HG03432 (cell line): ENCODE measurements around the gene FXYD6.
"Not testable (repeated sequence)": the region's sequence is repeated elsewhere in the genome, so short reads cannot be mapped to it uniquely, and the experiment has no call there.

Experiments used
- ATAC-seq: cut with Tn5 transposase; IDR thresholded peaks from one replicate; pipeline ENCODE4 v1.9.1; 2021; ENCODE audit warnings: mild to moderate bottlenecking, moderate library complexity; ENCODE audit not compliant: unreplicated experiment

Gene FXYD6

GRCh38 chr11:117871784-117872183 is 4.7 kb downstream of the FXYD6 start:
- ATAC-seq = no peak

DNA sequence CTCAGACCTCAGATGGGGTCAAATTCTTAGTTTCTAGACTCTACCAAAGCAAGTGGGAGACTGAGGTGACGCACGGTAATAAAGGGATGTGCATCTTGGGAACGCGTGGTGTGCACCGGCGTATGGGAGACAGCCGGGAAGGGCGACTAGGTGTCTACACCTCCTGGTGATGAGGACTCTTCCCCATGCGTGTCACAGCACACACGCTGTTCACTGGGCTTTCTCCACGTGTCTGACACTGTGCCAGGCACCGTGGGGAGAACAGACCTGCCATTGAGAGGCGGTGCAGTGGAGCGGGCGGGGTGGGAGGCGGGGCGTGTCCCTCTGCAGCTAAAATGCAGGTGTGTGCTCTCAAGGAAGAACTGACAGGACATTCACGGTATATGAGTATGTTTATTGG is 5.3 kb downstream of the FXYD6 start:
- ATAC-seq = no peak

DNA sequence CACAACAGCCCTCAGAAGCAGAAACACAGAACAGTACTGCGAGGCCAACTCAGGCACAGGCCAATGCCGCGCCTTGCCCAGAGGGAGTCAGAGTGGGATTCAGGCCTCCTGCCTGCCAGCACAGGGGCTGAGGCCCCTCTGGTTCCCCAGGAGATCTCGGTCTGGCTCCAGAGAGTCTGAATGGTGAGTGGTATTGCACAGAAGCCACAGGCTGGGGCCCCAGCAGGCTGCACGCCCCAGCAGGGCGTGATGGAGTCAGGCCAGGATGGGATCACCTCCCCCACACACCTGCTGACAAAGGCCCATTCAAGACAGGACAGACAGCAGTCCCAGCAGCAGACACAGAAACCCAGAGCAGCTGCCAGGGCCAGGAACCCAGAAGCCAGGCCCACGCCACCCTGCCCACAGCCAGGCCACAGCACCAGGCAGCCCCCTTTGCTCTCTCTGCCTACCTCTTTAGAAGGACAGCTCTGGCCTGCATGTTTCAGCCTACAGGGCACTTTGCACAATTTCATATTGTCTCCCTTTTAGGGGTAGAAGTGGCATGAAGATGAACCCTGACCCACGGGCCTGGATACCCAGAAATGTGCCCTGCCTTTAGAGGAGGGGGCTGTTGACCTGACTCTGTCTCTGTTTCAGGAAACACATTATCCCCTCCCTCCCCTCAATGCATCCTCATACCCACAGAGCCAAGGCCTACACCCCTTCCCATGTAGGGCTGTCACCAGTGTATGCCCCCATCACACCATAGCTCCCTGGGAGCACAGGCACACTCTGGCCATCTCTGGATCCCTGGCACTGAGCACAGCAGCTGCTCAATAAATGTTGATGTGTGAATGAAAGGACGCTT is 6.1 kb downstream of the FXYD6 start:
- ATAC-seq = no peak

DNA sequence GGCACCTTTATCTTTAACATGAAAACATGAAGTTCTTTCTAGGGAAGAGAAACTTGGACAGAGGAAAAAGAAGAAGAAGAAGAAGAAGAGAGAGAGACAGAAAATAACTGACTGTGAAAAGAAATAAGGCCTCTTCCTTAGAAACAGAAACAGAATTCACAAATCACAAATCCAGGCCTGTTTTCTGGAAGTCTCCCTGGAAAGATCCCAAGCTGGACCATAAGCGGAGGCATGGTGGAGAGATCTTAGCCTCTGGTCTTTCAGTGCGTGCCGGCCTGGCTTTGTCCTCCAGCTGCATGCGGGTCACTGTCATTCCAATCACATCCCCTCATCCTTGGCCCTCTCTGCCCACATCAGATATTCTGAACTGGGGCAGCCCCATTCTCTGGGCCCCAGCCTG is 6.9 kb downstream of the FXYD6 start:
- no peak for ATAC-seq

- ATAC-seq = no peak
These were observed 7.5 kb downstream of the FXYD6 start for GRCh38 chr11:117868815-117869561.

DNA sequence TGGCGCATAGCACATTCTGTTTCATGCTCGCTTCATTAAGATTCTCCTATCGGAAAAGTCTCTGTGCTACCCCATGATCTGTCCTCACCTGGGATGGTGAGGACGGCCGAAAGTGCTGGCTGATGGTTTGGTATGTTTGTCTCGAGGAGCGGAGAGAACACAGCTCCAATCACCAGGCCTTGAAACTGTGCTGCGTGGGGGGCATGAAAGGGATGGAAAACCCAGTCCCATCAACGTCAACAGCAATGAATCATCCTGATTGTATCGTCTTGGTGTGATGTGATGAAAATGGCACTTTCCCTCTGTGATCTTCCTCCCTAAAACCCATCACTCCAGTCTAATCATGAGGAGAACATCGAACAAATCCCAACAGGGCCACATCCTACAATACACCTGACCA is 8.4 kb downstream of the FXYD6 start:
- ATAC-seq = no peak

DNA sequence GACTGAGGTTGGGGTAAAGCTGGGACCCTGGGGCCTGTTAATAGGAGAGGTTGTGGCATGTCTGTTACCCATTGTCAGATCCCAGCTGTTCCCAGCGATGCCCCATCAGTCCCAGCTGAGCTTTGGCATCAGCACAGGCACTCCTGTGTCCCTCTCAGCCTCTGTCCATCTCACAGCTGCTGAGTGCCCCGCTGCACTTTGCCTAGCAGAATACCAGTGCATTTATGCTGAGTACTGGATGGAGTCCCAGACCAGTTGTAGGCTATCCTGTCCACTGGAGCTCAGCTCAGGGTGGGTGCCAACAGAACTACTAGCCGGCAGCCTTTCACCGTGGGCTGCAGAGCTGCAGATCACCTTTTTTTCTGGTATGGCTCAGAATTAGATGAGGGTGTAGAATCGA is 9.9 kb downstream of the FXYD6 start:
- ATAC-seq = no peak

GRCh38 chr11:117865546-117865945 is 10.9 kb downstream of the FXYD6 start:
- ATAC-seq = not testable (repeated sequence)

- ATAC-seq = no peak
These were observed 13.1 kb downstream of the FXYD6 start for GRCh38 chr11:117863383-117863782.

GRCh38 chr11:117862753-117863152 is 13.7 kb downstream of the FXYD6 start:
- ATAC-seq = no peak

- no peak for ATAC-seq
These were observed 14.3 kb downstream of the FXYD6 start for GRCh38 chr11:117862019-117862725.

DNA sequence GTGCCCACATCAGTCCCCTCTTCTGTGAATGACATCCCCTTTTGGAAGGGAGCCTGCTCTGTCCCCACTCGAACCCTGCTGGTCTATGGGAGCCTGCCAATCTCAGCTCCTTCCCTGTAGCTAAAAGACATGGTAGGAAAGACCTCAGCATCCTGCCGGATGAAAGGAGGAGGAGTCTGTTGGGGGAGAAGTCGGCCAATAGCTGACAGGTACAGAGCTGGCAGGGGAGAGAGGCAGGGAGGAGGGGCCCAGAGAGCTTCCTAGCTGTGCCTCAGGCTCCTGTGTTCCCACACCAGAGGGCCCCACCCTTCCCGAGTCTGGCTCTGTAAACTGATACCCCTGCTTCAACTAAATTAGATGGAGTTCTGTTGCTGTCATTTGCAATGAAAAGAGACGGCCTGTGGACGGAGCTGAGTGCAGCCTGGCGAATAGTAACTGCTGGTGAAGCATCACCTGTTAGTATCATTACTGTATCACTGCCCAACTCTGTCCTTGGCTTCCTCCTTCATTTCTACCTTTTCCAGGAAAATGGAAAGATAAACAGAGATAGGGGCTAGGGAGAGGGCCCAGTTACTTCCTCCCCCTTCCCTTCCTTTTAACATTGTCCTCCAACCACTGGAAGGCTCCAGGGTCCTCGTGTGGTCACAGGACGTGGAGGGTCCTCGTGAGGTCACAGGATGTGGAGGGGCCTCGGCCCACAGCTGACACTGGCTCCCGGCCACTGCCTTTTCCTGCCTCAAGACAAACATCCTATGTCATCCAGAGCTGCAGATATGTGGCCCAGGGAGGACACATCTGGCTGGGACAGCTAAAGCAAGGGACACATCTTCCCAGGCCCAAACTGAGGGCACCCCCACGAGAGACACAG is 15.1 kb downstream of the FXYD6 start:
- no peak for ATAC-seq

- no peak for ATAC-seq
These were observed 16.3 kb downstream of the FXYD6 start for GRCh38 chr11:117860139-117860538.

- ATAC-seq = no peak
These were observed 16.9 kb downstream of the FXYD6 start for GRCh38 chr11:117859488-117860112.

- ATAC-seq = no peak
These were observed 17.4 kb downstream of the FXYD6 start for GRCh38 chr11:117859061-117859460.

DNA sequence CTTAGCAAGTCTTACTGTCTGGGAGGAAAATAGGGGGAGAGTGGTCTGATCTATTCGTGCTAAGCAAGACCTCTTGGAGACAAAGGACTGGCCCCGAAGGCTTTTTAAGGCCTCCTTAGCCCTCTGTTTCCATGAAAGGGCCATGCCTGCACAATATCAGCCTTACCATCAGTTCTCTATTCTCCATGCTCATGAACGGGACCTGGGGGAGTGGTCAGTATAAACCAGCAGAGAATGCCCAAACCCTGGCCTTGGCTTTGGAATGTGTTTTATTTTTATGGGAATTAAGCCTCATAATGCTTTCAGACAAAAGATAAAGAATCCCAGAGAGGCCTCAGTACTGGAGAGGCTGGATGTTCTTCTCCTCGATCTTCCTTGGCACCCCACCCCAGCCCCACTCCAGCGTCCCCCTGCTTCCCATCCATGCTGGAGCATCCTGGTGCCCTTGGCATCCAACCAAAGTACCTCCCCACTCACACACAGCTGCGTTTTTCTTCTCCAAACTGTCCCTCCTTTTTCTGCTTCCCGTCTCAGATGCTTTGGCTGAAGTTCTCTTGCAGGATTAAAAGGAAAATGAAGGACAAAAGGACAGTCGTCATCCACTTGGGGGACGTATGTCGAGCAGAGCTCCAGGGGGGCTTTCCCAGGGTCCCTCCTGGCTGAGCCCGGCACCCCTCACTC is 18.6 kb downstream of the FXYD6 start:
- no peak for ATAC-seq

DNA sequence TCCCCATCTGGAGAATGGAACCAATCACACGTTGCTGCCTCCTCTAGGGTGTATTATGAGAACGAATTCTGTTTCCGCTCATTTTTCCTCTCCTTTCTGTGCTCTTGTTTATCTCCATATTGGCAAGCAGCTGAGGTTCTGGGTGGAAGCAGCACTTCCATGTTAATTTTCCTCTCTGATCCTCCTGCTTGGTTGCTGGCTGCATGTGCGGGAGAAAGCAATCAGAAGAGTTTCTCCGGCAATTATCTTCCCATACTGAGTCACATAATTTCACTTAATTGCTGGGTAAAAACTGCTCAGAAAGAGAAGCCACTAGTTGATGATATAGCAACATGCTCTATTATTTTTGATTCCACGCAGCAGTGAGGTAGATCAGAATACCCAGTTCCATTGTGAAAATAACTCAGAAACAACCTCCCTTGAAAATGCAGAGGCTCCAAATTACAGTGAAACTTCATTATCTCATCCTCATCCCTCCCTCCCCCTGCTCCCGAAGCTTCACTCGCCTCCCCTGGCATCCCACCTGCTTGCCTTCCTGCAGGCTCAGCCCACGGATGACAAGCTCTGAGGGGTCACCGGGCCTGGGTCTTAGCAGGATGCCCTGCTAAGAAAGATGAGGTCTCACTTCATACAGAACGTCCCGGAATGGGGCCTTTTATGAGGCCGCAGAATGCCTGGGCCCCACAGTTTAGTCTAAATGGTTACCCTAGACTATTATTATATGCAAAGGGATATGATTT is 20.4 kb downstream of the FXYD6 start:
- no peak for ATAC-seq

- no peak for ATAC-seq
These were observed 21.1 kb downstream of the FXYD6 start for GRCh38 chr11:117855186-117855845.
